Stimulated activated CD4-positive, alpha-beta T cell treated with anti-CD3 and anti-CD28 coated beads, Interleukin-4, amount 100 ng/mL, for 4 hours (primary cell): ENCODE data around the gene MAP4.
"Not testable (repeated sequence)": the region's sequence is repeated elsewhere in the genome, so short reads cannot be mapped to it uniquely, and the experiment has no call there.

Experiments used
- DNase-seq, 2 experiments: peaks; one replicate each; pipeline ENCODE4 v3.0.0-alpha.2; 2020

Gene MAP4

GRCh38 chr3:47856669-47857068 is 159.5 kb downstream of the MAP4 start:
- no peak for DNase-seq

- DNase-seq, result no peak
These were observed 160.5 kb downstream of the MAP4 start for GRCh38 chr3:47855461-47856383.

- no peak for DNase-seq
These were observed 161.3 kb downstream of the MAP4 start for GRCh38 chr3:47854720-47855455.

GRCh38 chr3:47854267-47854666 is 161.9 kb downstream of the MAP4 start:
- DNase-seq, result no peak

- no peak for DNase-seq
These were observed 163.3 kb downstream of the MAP4 start for GRCh38 chr3:47852604-47853602.

GRCh38 chr3:47851888-47852603 is 164.2 kb downstream of the MAP4 start:
- DNase-seq, result no peak

- DNase-seq, result no peak
These were observed 165.4 kb downstream of the MAP4 start for GRCh38 chr3:47850564-47851410.

- DNase-seq, result no peak
These were observed 166.3 kb downstream of the MAP4 start for GRCh38 chr3:47849699-47850563.

- DNase-seq, result no peak
These were observed 167.0 kb downstream of the MAP4 start for GRCh38 chr3:47849186-47849698.

GRCh38 chr3:47848599-47849117 is 167.6 kb downstream of the MAP4 start:
- no peak for DNase-seq

- no peak for DNase-seq
These were observed 168.3 kb downstream of the MAP4 start for GRCh38 chr3:47847801-47848518.

GRCh38 chr3:47847260-47847659 is 169.0 kb downstream of the MAP4 start:
- no peak for DNase-seq

- DNase-seq, result no peak
These were observed 169.4 kb downstream of the MAP4 start for GRCh38 chr3:47846880-47847248.

GRCh38 chr3:47846186-47846879 is 169.9 kb downstream of the MAP4 start:
- no peak for DNase-seq

- DNase-seq, result no peak
These were observed 174.3 kb downstream of the MAP4 start for GRCh38 chr3:47841786-47842349.

- DNase-seq, result no peak
These were observed 177.7 kb downstream of the MAP4 start for GRCh38 chr3:47838503-47838902.

GRCh38 chr3:47836986-47837385 is 179.2 kb downstream of the MAP4 start:
- no peak for DNase-seq

- DNase-seq, result not testable (repeated sequence)
These were observed 186.7 kb downstream of the MAP4 start for GRCh38 chr3:47829482-47829881.
